ENCODE data around the gene SCUBE3.

SCUBE3 gene

DNA sequence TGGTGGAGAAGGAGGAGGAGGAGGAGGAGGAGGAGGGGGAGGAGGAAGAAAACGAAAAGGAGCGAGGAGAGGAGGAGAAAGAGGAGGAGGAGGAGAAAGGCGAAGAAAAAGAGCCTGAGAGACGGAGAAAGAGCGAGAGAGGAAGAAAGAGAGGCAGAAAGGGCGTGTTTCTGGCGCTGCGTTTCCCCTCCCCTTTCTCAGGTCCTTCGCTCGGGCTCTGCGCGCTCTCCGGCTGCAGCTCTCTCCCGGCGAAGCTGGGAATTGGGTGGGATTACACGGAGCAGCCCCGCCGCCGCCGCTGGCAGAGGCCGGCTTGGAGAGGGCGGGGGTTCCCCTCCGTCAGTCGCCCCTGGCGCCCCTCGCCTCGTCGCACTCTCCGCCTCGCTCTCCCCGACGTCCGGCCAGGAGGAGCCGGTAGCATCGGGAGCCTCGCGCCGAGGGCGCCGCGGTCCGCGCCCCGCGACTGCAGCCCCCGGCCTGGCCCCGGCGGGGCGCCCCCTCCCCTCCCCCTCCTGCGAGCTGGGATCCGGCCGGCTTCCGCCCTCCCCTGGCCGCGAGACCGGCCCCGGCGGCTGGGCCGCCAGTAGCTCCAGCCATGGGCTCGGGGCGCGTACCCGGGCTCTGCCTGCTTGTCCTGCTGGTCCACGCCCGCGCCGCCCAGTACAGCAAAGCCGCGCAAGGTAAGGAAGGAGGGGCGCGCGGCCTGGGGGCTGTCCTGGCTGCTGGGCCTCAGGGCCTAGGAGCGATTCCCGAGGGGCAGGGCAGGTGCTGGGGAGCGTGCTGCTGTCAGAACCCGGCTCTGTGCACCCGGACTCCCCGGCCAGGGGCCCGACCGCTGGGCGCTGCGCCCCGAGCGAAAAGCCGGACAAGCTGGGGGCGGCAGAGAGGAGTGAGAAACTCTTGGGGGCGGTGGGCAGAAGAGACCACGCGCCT is at the start of gene SCUBE3:
SCUBE3 (plus strand) TSS at position 133 of the 933 bp plus-strand sequence; CDS start at position 596, 463 bp downstream.
- no peak for DNase-seq

- no peak for DNase-seq
Measured at GRCh38 chr6:35164277-35164676, 49.5 kb upstream of the SCUBE3 start.

- no peak for DNase-seq
Measured at GRCh38 chr6:35164868-35165267, 48.9 kb upstream of the SCUBE3 start.

DNA sequence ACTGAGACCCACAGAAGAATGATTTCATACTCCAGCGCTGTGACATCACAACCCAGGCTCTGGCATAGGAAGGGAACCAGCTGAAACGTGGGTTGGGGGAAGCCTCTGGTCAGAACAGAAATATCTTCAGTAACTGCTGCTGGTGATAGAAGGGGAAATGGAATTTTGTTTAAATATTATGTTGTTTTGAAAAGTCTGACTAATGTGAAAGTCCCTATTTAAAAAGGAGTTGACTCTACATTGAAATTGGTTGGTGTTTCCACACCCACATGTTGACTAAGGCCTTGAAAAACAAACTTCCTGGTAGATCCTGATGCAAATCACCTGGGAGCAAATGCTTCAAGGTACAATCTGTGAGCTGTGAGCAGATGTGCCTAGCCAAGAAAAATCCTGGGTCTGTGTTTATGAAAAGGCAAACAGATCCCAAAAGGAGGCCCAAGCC is 48.1 kb upstream of the SCUBE3 start:
- DNase-seq, result no peak

DNA sequence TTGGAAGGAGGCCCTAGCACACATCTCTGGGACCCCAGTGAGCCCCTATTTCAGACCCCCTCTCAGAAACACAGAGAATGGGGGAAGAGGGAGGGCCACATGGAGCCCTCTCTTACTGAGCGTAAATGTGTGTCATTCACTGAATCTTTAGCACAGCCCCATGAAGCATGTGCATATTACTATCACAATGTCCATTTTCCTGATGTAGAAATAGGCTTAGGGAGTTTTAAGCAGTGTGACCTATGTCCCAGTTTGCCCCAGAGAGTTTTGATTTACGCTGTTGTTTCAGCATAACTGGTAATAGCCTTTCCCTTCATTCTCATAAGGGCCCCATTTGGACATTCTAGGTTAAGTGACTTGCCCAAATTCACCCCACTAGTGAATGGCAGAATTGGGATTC is 47.6 kb upstream of the SCUBE3 start:
- DNase-seq, result no peak

DNA sequence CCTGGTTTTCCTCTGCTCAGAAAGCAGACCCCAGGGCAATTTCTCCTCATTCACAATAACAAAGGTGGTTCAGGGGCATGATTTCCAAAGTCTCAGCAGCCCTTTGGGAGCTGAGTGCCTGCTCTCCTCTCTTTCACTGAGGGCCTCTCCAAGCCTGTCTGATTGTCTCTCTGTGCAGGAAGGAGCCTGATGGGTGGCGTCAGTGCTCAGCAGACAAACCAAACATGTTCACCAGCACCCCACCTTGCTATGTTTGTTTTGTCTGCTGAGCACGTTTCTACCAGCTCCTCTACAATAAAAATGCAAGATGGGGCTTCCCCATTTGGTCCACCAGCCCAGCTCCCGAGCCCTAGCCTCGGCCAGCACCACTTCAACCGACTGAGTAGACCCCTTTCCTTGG is 47.2 kb upstream of the SCUBE3 start:
- DNase-seq, result no peak

- DNase-seq, result no peak
Measured at GRCh38 chr6:35167505-35167904, 46.3 kb upstream of the SCUBE3 start.

- DNase-seq, result no peak
Measured at GRCh38 chr6:35168461-35168861, 45.3 kb upstream of the SCUBE3 start.

- DNase-seq, result no peak
Measured at GRCh38 chr6:35170166-35170565, 43.6 kb upstream of the SCUBE3 start.

GRCh38 chr6:35170891-35171290 is 42.9 kb upstream of the SCUBE3 start:
- DNase-seq, result no peak

DNA sequence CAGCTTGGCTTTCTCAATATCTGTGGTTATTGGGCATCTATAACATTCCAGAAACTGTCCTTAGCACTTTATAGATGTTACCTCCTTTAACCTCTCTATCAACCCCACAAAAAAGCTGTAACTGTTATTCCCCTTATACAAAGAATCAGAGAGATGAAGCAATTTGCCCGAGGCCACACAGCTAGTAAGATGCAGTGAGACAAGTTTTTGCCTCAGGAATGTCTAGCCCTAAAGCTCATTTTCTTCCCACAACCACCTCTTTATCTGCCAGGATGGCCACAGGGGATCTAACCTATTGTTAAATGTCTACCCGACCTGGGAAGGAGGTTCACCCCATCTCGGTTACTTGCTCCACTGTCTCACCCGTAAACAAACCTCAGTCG is 40.7 kb upstream of the SCUBE3 start:
- no peak for DNase-seq

GRCh38 chr6:35173427-35174087 is 40.2 kb upstream of the SCUBE3 start:
- no peak for DNase-seq

GRCh38 chr6:35174088-35174434 is 39.7 kb upstream of the SCUBE3 start:
- no peak for DNase-seq

DNA sequence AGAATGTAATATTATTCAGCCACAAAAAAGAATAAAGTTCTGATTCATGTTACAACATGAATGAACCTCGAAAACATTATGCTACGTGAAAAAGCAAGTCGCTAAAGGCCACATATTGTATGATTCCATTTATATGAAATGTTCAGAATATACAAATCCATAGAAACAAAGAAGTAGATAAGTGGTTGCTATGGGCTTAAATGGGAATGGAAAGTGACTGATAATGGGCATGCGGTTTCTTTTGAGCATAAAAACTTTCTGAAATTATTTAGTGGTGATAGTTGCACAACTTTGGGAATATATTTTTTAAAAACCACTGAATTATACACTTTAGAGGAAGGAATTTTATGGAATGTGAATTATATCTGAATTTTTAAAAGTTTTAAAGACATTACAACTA is 39.3 kb upstream of the SCUBE3 start:
- no peak for DNase-seq

DNA sequence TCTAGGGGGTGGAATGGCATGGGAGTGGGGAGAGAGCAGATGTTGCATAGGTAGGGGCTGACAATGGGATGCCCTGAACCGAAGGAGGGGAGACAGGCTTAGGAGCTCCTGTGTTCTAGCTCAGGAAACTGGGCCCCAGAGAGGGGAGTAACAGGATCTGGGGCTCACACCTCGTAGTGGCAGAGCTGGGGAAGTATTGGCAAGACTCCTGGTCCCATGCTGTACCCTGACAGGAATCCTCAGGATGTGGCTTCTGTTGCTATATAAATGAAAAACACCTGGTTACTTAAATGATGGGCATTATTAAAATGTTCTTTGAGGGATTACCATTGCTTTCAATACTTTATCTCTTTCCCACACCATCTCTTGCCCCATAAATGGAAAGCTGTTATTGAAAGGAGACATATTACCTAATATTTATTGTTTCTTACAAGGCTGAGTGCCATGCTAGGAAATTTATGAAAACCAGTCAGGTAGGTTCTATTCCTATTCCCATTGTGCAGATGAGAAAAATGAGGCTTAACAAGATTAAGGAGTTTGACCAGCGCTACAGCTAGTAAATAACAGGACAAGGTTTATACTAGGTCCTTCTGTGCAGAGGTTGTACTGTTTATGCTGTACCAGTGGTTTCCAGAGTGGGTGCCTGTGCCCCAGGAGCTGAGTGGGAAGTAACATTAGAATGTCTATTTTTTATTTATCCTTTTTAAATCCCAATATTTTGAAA is 37.3 kb upstream of the SCUBE3 start:
- DNase-seq, result no peak

DNA sequence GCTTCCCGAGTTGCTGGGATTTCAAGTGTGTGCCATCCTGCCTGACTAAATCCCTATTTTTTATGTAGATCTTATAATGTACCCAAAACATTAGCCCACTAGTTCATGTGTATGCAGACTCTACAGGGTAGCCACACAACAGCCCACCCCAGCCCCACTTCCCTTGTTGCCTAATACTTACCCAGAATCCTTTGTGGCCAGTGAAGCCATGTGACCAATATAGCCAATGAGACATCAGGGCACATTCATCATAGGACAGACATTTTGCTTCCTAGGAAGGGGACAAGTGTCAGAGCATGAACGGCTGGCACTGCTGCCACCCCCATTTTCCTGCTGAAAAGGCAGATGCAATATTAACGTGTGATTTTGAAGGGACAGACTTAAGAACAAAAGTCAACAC is 36.6 kb upstream of the SCUBE3 start:
- DNase-seq, result peak; percentile 48

GRCh38 chr6:35177596-35177995 is 36.2 kb upstream of the SCUBE3 start:
- no peak for DNase-seq

DNA sequence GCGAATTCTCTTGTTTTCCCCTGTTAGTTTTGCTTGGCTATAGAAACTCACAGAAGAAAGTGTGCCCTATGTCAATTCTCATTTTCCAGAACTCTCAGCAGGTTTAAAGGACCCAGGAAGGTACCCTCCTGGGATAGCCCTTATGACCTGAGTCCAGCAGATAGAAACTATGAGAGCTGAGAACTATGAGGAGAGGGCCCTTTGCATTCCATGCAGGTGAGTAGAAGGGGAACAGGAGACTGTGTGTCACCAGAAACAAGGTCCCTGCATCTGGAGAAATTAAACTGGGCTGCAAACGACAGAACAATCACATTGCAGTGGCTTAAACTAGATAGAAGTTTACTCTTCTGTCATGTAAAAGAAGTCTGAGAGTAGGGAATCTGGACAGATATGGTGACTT is 35.7 kb upstream of the SCUBE3 start:
- DNase-seq, result no peak

DNA sequence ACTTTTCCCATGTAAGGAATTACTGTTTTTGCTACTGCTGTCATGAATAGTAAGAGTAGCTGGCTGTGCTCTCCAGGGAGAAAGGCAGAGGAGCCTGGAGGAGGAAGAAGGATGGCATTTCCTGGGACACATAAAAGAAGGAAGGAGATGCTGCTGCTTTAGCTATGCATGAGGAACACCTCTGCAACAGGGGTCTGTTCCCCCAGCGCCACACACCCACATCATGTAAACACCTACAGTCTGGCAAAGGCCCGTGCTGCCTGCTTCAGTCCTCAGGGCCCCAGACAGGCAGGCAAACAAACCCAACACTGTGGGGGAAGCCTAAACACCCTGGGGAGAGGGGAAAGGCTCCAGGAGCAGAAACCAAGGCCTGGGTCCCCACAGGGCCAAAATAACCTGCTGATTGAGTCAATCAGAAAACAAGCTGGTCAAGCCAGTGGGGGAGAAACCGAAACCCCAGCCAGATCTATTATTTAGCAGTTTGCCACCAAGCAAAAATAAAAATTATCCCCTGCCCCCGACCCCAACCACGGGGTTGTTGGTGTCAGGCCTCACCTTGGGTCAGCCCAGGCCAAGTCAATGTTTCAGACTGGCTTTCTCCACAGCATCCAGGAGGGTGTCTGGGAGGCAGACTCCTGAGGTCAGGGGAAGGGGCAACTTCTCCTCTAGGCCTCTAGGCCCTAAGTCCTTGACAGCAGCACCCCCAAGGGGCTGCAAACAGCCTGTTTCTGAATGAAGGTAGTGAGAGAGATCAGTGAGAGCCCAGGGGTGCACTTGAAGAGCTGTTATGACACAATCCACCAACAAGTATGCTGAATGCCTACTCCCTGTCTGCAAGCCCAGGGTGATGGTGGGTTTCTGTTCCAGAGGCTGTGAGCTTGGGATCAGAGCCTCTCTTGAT is 34.6 kb upstream of the SCUBE3 start:
- DNase-seq, result no peak

- DNase-seq, result no peak
Measured at GRCh38 chr6:35179901-35180535, 33.7 kb upstream of the SCUBE3 start.

GRCh38 chr6:35181308-35181932 is 32.3 kb upstream of the SCUBE3 start:
- no peak for DNase-seq

Data from OCI-M1 (cell line).